Kidney (tissue), 14 donors: ENCODE data around the gene ERGIC1. TPM values are rescaled to one million over a fixed set of nuclear protein-coding genes. Genes with fewer than 3 reads are reported as not detected.

ENCODE experiments used
- DNase-seq, 5 donors: peaks; one replicate each; pipeline ENCODE4 v3.0.0-alpha.2; 2013 to 2020
- FAIRE-seq: peaks from 2 replicates; lab custom pipeline; 2012; peaks lifted over from hg19 to GRCh38; lab: Jason Lieb, UNC
- H3K27ac ChIP-seq, 2 donors: one replicate each; pipeline ENCODE4 v1.7.0; 2013; ENCODE audit warnings: low read depth in 2 of 2, low read length in 2 of 2, inconsistent platforms in 1 of 2
- H3K27me3 ChIP-seq: one replicate; pipeline ENCODE4 v1.7.1; 2013; ENCODE audit warnings: low read length, inconsistent platforms; ENCODE audit not compliant: control insufficient read depth, insufficient read depth
- H3K36me3 ChIP-seq, 3 donors: one replicate each; pipeline versions ENCODE4 v1.7.0 to v1.7.1; 2013; ENCODE audit warnings: low read length in 3 of 3, control low read depth in 1 of 3, inconsistent platforms in 1 of 3; ENCODE audit not compliant: insufficient read depth in 3 of 3, control insufficient read depth in 2 of 3
- H3K4me1 ChIP-seq, 3 donors: one replicate each; pipeline versions ENCODE4 v1.7.0 to v1.7.1; 2013; ENCODE audit warnings: low read length in 3 of 3, inconsistent platforms in 1 of 3, low read depth in 1 of 3; ENCODE audit not compliant: control insufficient read depth in 2 of 3, insufficient read depth in 2 of 3
- H3K4me3 ChIP-seq, 3 donors: one replicate each; pipeline versions ENCODE4 v1.7.0 to v1.8.1; 2013; ENCODE audit warnings: low read length in 3 of 3, control low read depth in 1 of 3, inconsistent platforms in 1 of 3
- H3K9ac ChIP-seq, 3 donors: one replicate each; pipeline versions ENCODE4 v1.7.0 to v1.7.1; 2013; ENCODE audit warnings: low read length in 3 of 3, control low read depth in 1 of 3, inconsistent platforms in 1 of 3
- H3K9me3 ChIP-seq, 3 donors: one replicate each; pipeline versions ENCODE4 v1.7.0 to v1.7.1; 2013; ENCODE audit warnings: low read length in 3 of 3, control low read depth in 1 of 3, inconsistent platforms in 1 of 3; ENCODE audit not compliant: control insufficient read depth in 2 of 3, insufficient read depth in 1 of 3
- CTCF ChIP-seq: IDR thresholded peaks from 3 replicates; pipeline ENCODE4 v1.5.1; 2012; ENCODE audit warnings: mild to moderate bottlenecking, moderate library complexity, borderline replicate concordance; ENCODE audit not compliant: insufficient read depth; ENCODE audit errors: extremely low read depth
- intact Hi-C: fragments of 100-400 bp; cut with DNase I; formaldehyde crosslinking; loops from one replicate; pipeline ENCODE4 v1.11.1; 2022
- polyA plus RNA-seq: library from polyadenylated mRNA; stranded (reverse); fragments of 350-450 nt; fragmentation: Illumina TruSeq; extraction: RNeasy Lipid Tissue Mini Kit (QIAGEN cat#74804); gene quantifications from one replicate; pipeline ENCODE4 v1.2.3, GENCODE V29; 2014; ENCODE audit warnings: low read depth, low replicate concordance; ENCODE audit not compliant: insufficient read depth
- total RNA-seq: library from RNA; stranded (reverse); fragmentation: NEBNext Ultra II Directional; extraction: Animal tissue kit (Norgen Biotek cat#: 25700); gene quantifications from one replicate; pipeline ENCODE4 v1.2.1, GENCODE V29; 2021
- donor health status: control.
- donor health status: control.
- donor health status: control.
- donor health status: control.
- donor health status: control.
- donor health status: DM: yes; HTN: yes; CAD: no.
- donor health status: Normal renal cell carcinoma (clear cell type).

Gene ERGIC1
- total and polyA plus RNA-seq, 2 donors from 2014 or later: 88.0 to 183 TPM

- Histone ChIP-seq H3K4me1 (peaks cover 0 to 9% (median 2%) of the 10 kb centered on the region in 3 donors), H3K9me3 (no peaks in the 10 kb centered on the region), H3K4me3 (no peak overlapping the region), H3K27me3 (no peaks in the 10 kb centered on the region), H3K36me3 (no peaks in the 10 kb centered on the region), H3K27ac (peak overlapping the region in 1 of 2 donors; percentile 17), H3K9ac (no peak overlapping the region)
- no peak for TF ChIP-seq CTCF
- FAIRE-seq (no peak), DNase-seq (no peak)
- intact Hi-C loops: no loop called here
These were observed 35.4 kb upstream of the ERGIC1 start for GRCh38 chr5:172798422-172799215.

- intact Hi-C loops: no loop called here
- DNase-seq: no peak
- Histone ChIP-seq H3K4me3 (no peak overlapping the region), H3K9me3 (no peaks in the 10 kb centered on the region), H3K27me3 (no peaks in the 10 kb centered on the region), H3K9ac (no peak overlapping the region), H3K27ac (no peak overlapping the region), H3K4me1 (peaks cover 0 to 2% (median 2%) of the 10 kb centered on the region in 3 donors), H3K36me3 (no peaks in the 10 kb centered on the region)
- no peak for TF ChIP-seq CTCF
- FAIRE-seq: no peak
These were observed 34.6 kb upstream of the ERGIC1 start for GRCh38 chr5:172799416-172799815.

GRCh38 chr5:172800088-172800551 lies 33.9 kb upstream of the ERGIC1 start:
- DNase-seq (peak in 1 of 5 donors; percentile 77), FAIRE-seq (no peak)
- H3K27ac ChIP-seq: peak overlapping the region in 1 of 2 donors; percentile 20
- TF ChIP-seq CTCF: no peak
- H3K4me3 ChIP-seq: no peak overlapping the region
- H3K9me3 ChIP-seq: no peaks in the 10 kb centered on the region
- intact Hi-C loops: no loop called here
- peaks cover 0 to 2% (median 0%) of the 10 kb centered on the region in 3 donors for H3K4me1 ChIP-seq
- no peak overlapping the region for H3K9ac ChIP-seq
- no peaks in the 10 kb centered on the region for H3K27me3 ChIP-seq
- H3K36me3 ChIP-seq: no peaks in the 10 kb centered on the region
